GM12878 (cell line): ENCODE results near the gene KLHDC10.

ENCODE experiments used
- FOS ChIP-seq: IDR thresholded peaks from 3 replicates; pipeline ENCODE4 v1.6.1; 2011; ENCODE audit warnings: borderline replicate concordance; ENCODE audit not compliant: insufficient read length; ENCODE audit errors: extremely low read depth
- TF ChIP-seq, protein P1 (sequence below), 3 experiments: IDR thresholded peaks in 2 of 3; conservative IDR thresholded peaks in 1 of 3; 2 replicates each; pipeline ENCODE4 v1.5.1; 2011; ENCODE audit warnings: low read depth in 3 of 3, low read length in 3 of 3, mild to moderate bottlenecking in 3 of 3, control low read depth in 2 of 3, moderate library complexity in 2 of 3, inconsistent platforms in 1 of 3, mixed read lengths in 1 of 3; ENCODE audit not compliant: control insufficient read depth in 2 of 3, insufficient read depth in 1 of 3; ENCODE audit errors: extremely low read depth in 1 of 3

DNA sequence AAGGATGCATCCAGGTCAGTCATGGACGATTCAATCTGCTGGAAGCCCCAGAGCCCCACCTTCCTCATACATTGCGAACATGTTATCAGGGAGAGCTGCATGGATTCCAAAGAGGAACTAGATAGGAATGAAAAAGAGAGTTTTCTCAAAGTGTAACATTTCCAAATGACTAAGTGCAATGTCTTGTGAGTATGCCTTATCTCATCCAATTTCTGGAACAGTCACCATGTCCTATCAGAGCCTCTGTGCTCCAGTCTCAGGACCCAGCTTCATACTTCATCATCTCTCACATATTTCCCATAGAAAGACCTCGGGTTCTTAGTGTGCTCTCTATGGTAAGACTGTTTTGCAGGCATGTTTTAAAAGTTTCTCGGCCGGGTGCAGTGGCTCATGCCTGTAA is 45.9 kb upstream of the KLHDC10 start:
- TF ChIP-seq FOS: no peak
- TF ChIP-seq, protein P1, sequence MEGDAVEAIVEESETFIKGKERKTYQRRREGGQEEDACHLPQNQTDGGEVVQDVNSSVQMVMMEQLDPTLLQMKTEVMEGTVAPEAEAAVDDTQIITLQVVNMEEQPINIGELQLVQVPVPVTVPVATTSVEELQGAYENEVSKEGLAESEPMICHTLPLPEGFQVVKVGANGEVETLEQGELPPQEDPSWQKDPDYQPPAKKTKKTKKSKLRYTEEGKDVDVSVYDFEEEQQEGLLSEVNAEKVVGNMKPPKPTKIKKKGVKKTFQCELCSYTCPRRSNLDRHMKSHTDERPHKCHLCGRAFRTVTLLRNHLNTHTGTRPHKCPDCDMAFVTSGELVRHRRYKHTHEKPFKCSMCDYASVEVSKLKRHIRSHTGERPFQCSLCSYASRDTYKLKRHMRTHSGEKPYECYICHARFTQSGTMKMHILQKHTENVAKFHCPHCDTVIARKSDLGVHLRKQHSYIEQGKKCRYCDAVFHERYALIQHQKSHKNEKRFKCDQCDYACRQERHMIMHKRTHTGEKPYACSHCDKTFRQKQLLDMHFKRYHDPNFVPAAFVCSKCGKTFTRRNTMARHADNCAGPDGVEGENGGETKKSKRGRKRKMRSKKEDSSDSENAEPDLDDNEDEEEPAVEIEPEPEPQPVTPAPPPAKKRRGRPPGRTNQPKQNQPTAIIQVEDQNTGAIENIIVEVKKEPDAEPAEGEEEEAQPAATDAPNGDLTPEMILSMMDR (IDR thresholded peaks at IDR 0.05 in 2 of 3, conservative IDR thresholded peaks at IDR 0.05 in 1 of 3; ENCODE audit: control insufficient read depth in 2 of 3, extremely low read depth in 1 of 3, insufficient read depth in 1 of 3, low read depth in 3 of 3, low read length in 3 of 3): no peak
